LNCaP clone FGC (cell line): ENCODE measurements around the gene ZNF608.

Experiments used
- DNase-seq: peaks from one replicate; pipeline ENCODE4 v3.0.0-alpha.2; 2011; ENCODE audit warnings: low read depth
- H3K4me3 ChIP-seq: 2 replicates; pipeline ENCODE4 v1.5.1; 2011; ENCODE audit warnings: mild to moderate bottlenecking, low read depth, low read length, control low read depth
- CTCF ChIP-seq: IDR thresholded peaks from 2 replicates; pipeline ENCODE4 v1.5.1; 2012; ENCODE audit warnings: mild to moderate bottlenecking; ENCODE audit not compliant: control insufficient read depth, insufficient read depth; ENCODE audit errors: extremely low read depth

Gene ZNF608

DNA sequence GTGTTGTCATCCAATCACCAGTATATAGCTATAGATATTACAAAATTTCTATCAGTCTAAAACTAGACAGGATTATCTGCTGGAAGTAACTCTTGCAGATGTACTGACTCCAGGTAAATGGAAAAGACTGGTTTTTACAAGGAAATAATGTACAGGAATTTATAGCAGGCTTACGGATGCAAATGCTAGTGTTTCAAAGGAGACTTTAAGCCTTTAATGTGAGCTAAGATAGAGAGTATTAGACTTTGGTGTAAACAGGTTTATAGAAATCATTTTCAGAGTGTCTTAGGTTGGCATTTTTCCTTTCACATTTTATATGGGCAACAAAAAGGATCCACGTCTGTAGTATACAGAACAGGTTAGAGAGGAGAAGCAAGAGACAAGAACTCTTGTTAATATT is 16.1 kb downstream of the ZNF608 start:
- TF ChIP-seq CTCF = no peak
- no peak overlapping the region for H3K4me3 ChIP-seq
- no peak for DNase-seq

DNA sequence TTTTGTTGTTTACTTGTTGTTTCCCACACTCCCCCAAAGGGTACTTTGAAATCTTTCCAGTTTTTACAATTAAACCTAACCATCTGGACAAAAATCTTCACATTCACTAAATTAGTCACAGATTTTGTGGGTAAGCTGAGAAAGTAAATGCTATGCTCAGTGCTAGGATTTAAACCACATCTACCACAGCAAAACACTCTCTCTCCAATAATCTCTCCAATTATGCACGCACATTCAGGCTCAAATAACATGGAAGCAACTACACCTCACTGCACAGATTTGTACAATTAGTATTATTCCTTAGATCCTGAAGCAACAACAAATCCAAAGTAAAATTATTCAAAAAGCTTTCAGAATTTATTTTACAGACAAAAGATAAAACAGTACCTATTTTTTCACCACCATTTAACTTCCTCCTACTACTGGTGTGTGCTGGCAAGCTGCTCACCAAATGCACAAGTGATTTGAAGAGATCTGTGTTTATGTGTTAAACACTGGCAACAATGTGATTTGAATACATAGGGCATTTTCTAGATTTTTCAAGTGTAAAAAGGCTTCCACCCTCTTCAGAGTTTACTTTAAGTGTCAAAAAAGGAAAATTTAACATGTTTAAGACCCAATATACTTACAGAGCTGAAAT is 16.6 kb downstream of the ZNF608 start:
- no peak for TF ChIP-seq CTCF
- no peak overlapping the region for H3K4me3 ChIP-seq
- DNase-seq = no peak

GRCh38 chr5:124728968-124729332 is 17.5 kb downstream of the ZNF608 start:
- DNase-seq = no peak
- TF ChIP-seq CTCF = no peak
- H3K4me3 ChIP-seq = no peak overlapping the region

DNA sequence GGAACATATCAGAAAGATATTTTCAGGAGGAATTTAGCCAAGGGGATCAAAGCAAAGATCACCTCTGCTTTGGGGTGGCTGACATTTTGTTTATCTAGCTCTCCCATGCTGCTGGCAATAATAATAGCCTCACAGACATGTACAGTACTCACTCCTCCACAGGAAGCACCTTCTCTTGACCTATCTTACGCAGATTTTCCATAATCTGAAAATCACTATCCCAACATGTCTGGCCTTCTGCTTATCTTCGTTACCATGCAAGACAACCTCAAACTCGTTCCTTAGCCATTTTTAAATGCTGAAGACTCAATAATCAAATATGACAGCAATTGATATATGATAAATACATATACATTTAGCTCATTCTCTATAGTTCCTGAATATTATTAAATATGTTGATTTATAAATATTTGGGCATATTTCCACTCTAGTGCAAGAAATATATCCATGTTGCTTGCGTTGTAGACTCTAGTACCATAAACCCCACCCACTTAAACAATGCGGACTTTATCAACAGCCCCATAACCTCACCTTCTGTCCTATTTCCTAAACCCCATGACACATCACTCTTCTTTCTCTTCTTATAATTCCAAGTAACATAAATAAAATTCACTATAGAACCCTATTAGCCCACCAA is 18.0 kb downstream of the ZNF608 start:
- no peak for DNase-seq
- no peak for TF ChIP-seq CTCF
- H3K4me3 ChIP-seq = no peak overlapping the region

GRCh38 chr5:124726631-124727362 is 19.6 kb downstream of the ZNF608 start:
- H3K4me3 ChIP-seq = no peak overlapping the region
- no peak for TF ChIP-seq CTCF
- DNase-seq = no peak

DNA sequence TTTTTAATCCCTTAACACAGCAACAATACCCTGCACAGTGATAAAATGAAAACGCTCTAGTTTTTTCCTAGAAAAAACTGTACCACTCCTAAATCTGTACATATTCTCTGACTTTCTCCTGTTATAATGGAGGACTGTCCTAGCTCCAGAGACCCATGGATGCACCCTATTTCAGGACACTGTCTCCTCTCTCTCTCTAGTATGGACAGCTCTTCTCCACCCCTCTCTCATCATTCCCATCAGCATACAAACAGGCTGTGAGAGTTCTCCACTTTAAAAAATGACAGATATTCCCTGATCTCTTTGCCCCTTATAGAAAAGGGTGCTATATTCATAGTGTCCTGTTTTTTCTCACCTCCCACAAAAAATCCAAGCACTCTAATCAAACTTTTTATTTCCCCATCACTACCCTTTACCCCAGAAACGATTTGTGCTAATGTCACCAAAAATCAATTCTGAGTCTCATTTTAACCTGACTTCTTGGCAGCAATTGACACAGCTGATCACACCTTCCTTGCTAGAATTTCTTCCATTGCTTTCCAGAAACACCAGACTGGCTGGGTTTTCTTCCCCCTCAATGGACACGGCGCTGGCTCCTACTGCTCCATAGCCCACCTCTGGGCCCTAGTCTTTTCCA is 20.7 kb downstream of the ZNF608 start:
- TF ChIP-seq CTCF = no peak
- no peak overlapping the region for H3K4me3 ChIP-seq
- DNase-seq = no peak
